ENCODE measurements around the gene SMIM26. TPM values are rescaled to one million over a fixed set of nuclear protein-coding genes. Genes with fewer than 3 reads are reported as not detected.

SMIM26 gene
- polyA plus RNA-seq, 1 donor: 105 TPM

DNA sequence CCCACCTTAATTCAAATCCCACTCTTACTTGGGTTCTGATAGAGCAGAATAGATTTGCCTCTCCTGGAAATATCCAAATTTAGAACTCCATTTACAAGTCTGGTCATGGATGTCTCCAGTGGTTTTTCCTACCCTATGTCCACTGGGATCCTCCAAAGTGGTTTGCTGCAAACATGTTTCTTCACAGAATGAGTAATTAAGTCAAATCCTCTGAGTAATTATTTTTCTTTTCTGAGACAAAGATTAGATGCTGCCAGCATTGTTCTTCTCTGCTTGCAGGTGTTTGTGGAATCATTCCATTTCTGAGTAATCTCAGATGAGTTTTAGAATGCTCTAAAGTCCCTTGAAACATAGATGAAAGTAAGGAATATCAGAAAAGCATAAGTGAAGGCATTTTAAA lies 42.5 kb downstream of the SMIM26 start:
- no peak for DNase-seq
- H3K27me3 ChIP-seq (ENCODE audit: control insufficient read depth, insufficient read depth, low read length): no peaks in the 10 kb centered on the region
- H3K9me3 ChIP-seq (ENCODE audit: control insufficient read depth, low read depth, low read length): no peaks in the 10 kb centered on the region
- no peaks in the 10 kb centered on the region for H3K4me1 ChIP-seq (ENCODE audit: control insufficient read depth, insufficient read depth, low read length)
- H3K27ac ChIP-seq (ENCODE audit: low read length): no peak overlapping the region
- H3K4me3 ChIP-seq (ENCODE audit: low read length): no peak overlapping the region
- no peaks in the 10 kb centered on the region for H3K36me3 ChIP-seq (ENCODE audit: control insufficient read depth, insufficient read depth, low read length)

DNA sequence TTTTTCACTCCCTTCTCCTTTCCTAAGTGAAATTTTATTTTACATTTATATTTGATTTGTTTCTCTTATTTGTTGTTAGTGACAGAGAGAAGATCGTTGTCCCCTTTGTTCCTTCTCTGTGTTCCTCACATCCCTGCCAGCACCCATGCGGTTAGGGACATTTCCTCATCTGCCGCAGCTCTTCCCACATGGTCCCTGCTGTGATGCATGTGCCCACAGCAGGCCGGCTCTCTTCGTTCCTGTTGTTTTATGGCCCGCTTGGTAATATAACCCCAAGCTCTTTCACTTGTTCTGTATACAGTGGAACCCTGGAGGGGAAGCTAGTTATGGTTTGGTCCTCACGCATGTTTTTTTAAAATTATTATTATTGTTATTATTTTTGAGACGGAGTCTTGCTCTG lies 44.3 kb downstream of the SMIM26 start:
- no peaks in the 10 kb centered on the region for H3K36me3 ChIP-seq (ENCODE audit: control insufficient read depth, insufficient read depth, low read length)
- no peak overlapping the region for H3K27ac ChIP-seq (ENCODE audit: low read length)
- no peaks in the 10 kb centered on the region for H3K9me3 ChIP-seq (ENCODE audit: control insufficient read depth, low read depth, low read length)
- WGBS (ENCODE audit: insufficient coverage, low lambda C conversion rate): no CpG with 5 or more reads among the region's 8 CpGs
- no peaks in the 10 kb centered on the region for H3K4me1 ChIP-seq (ENCODE audit: control insufficient read depth, insufficient read depth, low read length)
- DNase-seq: no peak
- no peak overlapping the region for H3K4me3 ChIP-seq (ENCODE audit: low read length)
- no peaks in the 10 kb centered on the region for H3K27me3 ChIP-seq (ENCODE audit: control insufficient read depth, insufficient read depth, low read length)

GRCh38 chr20:18613553-18613952 lies 46.3 kb downstream of the SMIM26 start:
- DNase-seq: no peak
- no peak overlapping the region for H3K27ac ChIP-seq (ENCODE audit: low read length)
- H3K4me1 ChIP-seq (ENCODE audit: control insufficient read depth, insufficient read depth, low read length): no peaks in the 10 kb centered on the region
- H3K36me3 ChIP-seq (ENCODE audit: control insufficient read depth, insufficient read depth, low read length): no peaks in the 10 kb centered on the region
- WGBS (ENCODE audit: insufficient coverage, low lambda C conversion rate): no CpG with 5 or more reads among the region's 2 CpGs
- H3K9me3 ChIP-seq (ENCODE audit: control insufficient read depth, low read depth, low read length): no peaks in the 10 kb centered on the region
- H3K4me3 ChIP-seq (ENCODE audit: low read length): no peak overlapping the region
- no peaks in the 10 kb centered on the region for H3K27me3 ChIP-seq (ENCODE audit: control insufficient read depth, insufficient read depth, low read length)

GRCh38 chr20:18614244-18614643 lies 47.0 kb downstream of the SMIM26 start:
- Histone ChIP-seq H3K27ac (ENCODE audit: low read length) (no peak overlapping the region), H3K27me3 (ENCODE audit: control insufficient read depth, insufficient read depth, low read length) (no peaks in the 10 kb centered on the region)

DNA sequence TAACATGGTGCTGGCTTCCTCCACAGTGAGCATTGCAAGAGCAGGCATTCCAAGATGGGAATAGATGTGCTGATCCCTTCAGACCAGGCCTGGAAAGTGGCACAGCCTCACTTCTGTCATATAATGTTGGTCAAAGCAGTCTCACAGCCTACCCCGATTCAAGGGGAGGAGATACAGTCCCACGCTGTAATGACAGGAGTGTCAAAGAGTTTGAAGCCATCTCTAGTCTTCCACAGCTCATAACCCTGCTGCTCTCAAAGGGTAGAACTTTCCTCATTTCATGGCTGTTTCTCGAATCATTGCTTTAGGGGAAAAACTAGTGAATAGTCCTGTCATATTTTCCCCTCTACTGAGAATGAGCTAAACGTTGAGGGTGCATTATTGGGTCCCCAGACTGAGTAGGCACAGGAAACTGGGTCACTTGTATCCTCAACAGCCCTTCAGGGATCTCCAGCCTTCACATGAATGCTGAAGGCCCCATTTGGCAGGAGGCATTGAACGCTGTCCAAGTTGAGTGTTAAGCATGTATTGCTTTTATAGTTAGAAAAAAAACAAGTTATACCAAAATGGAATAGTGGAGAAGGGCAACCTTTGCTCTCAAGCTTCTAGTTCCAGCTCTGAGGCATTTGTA lies 47.9 kb downstream of the SMIM26 start:
- no peak for DNase-seq
- no peaks in the 10 kb centered on the region for H3K4me1 ChIP-seq (ENCODE audit: control insufficient read depth, insufficient read depth, low read length)
- no peaks in the 10 kb centered on the region for H3K9me3 ChIP-seq (ENCODE audit: control insufficient read depth, low read depth, low read length)
- H3K4me3 ChIP-seq (ENCODE audit: low read length): no peak overlapping the region
- H3K36me3 ChIP-seq (ENCODE audit: control insufficient read depth, insufficient read depth, low read length): no peaks in the 10 kb centered on the region
- no peak overlapping the region for H3K27ac ChIP-seq (ENCODE audit: low read length)
- WGBS (ENCODE audit: insufficient coverage, low lambda C conversion rate): no CpG with 5 or more reads among the region's 5 CpGs
- H3K27me3 ChIP-seq (ENCODE audit: control insufficient read depth, insufficient read depth, low read length): no peaks in the 10 kb centered on the region

More at GRCh38 chr20:18614244-18614643, 47.0 kb downstream of the SMIM26 start:
- no CpG with 5 or more reads among the region's 5 CpGs for WGBS (ENCODE audit: insufficient coverage, low lambda C conversion rate)
- Histone ChIP-seq H3K9me3 (ENCODE audit: control insufficient read depth, low read depth, low read length) (no peaks in the 10 kb centered on the region), H3K4me3 (ENCODE audit: low read length) (no peak overlapping the region), H3K4me1 (ENCODE audit: control insufficient read depth, insufficient read depth, low read length) (no peaks in the 10 kb centered on the region), H3K36me3 (ENCODE audit: control insufficient read depth, insufficient read depth, low read length) (no peaks in the 10 kb centered on the region)
- DNase-seq: no peak

Other genes with a start within 250 kb of the SMIM26 start
- gene DZANK1, start 100.4 kb upstream of the SMIM26 start, polyA plus RNA-seq: 2.4 TPM
- gene POLR3F, start 100.0 kb upstream of the SMIM26 start, polyA plus RNA-seq: 10.6 TPM
- 22.5 TPM for gene RBBP9, start 70.2 kb upstream of the SMIM26 start, polyA plus RNA-seq
- 33.5 TPM for gene SEC23B, start 59.5 kb upstream of the SMIM26 start, polyA plus RNA-seq
- gene DTD1, start 20.6 kb downstream of the SMIM26 start, polyA plus RNA-seq: 17.4 TPM
- gene SCP2D1, start 246.4 kb downstream of the SMIM26 start, polyA plus RNA-seq: not detected

Data from large intestine (tissue), 3 donors.